ENCODE measurements around the gene CHPF2.

CHPF2 gene

GRCh38 chr7:151273651-151274390, 41.5 kb downstream of the CHPF2 start:
- Histone ChIP-seq H3K36me3 (ENCODE audit: control insufficient read depth, insufficient read depth, low read length) (no peaks in the 10 kb centered on the region), H3K4me1 (ENCODE audit: control insufficient read depth, insufficient read depth, low read length) (peaks cover 3% of the 10 kb centered on the region; the same call in 1 of the 2 replicates), H3K27ac (ENCODE audit: low read depth, low read length) (no peak overlapping the region), H3K9ac (ENCODE audit: low read length) (no peak overlapping the region), H3K27me3 (ENCODE audit: control insufficient read depth, insufficient read depth, low read length) (peaks cover 40% of the 10 kb centered on the region), H3K9me3 (ENCODE audit: control insufficient read depth, insufficient read depth, low read depth, low read length) (no peaks in the 10 kb centered on the region), H3K4me3 (ENCODE audit: low read depth, low read length) (no peak overlapping the region)

DNA sequence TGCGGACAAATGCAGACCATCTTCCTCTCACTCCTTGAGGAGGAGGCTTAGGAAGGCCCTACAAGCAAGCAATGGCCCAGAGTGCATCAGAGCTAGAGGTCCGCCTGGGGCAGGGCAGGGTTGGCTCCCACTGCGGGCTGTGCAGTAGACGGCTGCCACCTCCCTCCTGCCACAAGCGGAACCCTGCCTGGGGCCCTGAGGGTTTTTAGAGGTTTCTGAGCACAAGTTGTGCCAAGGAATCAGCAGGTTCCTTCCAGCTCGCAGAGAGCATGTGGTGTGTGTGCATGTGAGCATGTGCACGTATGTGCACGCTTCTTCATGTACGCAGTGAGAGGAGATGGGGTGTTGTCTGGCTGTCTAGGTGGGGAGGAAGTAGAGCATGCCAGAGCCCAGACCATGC, 42.1 kb downstream of the CHPF2 start:
- H3K4me3 ChIP-seq (ENCODE audit: low read depth, low read length) = no peak overlapping the region
- H3K27me3 ChIP-seq (ENCODE audit: control insufficient read depth, insufficient read depth, low read length) = peaks cover 42% of the 10 kb centered on the region
- H3K27ac ChIP-seq (ENCODE audit: low read depth, low read length) = no peak overlapping the region
- peaks cover 3% of the 10 kb centered on the region; the same call in 1 of the 2 replicates for H3K4me1 ChIP-seq (ENCODE audit: control insufficient read depth, insufficient read depth, low read length)
- H3K9ac ChIP-seq (ENCODE audit: low read length) = no peak overlapping the region
- H3K9me3 ChIP-seq (ENCODE audit: control insufficient read depth, insufficient read depth, low read depth, low read length) = no peaks in the 10 kb centered on the region
- no peaks in the 10 kb centered on the region for H3K36me3 ChIP-seq (ENCODE audit: control insufficient read depth, insufficient read depth, low read length)

DNA sequence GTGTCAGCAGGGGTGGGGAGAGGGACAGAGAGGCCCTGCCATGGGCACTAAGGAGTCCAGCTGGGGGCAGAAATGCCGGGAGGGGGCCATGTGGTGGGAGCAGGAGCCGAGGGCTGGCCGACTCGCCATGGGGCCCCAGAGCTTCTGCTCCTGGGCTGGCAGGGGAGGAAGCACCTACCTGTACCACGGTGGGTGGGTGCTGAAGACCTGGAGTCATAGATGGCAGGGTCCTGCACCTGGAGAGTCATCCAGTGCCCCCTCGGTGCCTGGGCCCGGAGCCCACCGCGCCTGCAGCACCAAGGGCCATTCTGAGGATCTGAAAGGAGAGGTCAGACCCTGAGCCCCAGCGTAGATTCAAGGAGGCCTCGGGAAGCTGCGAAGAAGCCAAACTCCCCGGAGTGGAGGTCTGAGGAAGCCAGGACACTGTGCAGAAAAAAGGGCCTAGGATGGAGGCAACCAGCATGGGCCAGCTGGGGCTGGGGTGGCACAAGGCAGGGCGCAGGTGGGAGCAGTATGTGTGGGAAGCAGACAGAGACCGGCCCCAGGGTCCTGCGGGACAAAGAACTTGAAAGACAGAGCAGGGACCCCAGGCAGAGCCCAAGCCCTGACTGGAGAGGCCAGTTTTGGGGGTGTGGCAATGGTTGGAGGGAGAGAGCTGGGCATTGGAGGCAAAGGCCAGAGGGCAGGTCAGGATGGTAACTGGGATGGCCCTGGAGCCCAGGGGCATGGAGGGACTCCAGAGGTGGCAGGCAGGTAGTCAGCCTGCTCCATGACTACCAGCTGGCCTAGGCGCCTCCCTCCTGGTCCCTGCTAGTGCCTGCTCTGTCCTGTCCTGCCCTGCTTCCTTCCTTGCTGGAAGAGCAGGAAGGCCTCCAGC, 42.9 kb downstream of the CHPF2 start:
- Histone ChIP-seq H3K36me3 (ENCODE audit: control insufficient read depth, insufficient read depth, low read length) (no peaks in the 10 kb centered on the region), H3K9me3 (ENCODE audit: control insufficient read depth, insufficient read depth, low read depth, low read length) (no peaks in the 10 kb centered on the region), H3K27ac (ENCODE audit: low read depth, low read length) (no peak overlapping the region), H3K27me3 (ENCODE audit: control insufficient read depth, insufficient read depth, low read length) (peaks cover 42% of the 10 kb centered on the region), H3K9ac (ENCODE audit: low read length) (no peak overlapping the region), H3K4me3 (ENCODE audit: low read depth, low read length) (no peak overlapping the region), H3K4me1 (ENCODE audit: control insufficient read depth, insufficient read depth, low read length) (peaks cover 3% of the 10 kb centered on the region; the same call in 1 of the 2 replicates)

DNA sequence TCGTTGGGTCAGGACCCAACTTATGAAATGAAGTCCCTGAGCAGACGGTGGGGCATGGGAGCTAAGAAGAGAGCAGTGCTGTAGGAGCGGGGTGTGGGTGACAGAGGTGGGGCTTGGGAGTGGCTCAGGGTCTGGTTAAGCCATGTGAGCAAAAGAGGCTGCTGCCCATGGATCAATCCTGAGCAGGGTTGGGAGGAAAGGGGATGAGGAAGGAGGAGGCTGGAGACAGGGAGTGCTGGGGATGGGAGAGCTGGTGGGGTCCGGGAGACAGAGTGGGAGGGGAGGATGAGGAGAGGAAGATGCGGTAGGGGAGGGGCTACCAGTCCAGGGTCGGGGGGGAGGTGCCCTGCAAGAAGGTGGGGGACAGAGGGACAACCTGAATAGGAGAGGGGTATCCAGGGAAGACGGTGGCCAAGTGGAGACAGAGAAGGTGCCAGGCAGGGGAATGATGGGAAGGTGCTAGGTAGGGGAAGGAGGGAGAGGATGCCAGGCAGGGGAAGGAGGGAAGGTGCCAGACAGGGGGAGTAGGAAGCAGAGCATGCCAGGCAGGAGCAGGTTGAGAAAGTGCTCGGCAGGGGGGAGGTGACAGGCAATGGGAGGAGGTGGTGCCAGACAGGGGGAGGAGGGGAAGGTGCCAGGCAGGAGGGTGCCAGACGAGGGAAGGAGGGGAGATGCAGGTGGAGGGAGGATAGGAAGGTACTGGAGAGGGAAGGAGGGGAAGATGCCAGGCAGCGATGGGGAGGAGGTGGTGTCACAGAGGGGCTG, 43.7 kb downstream of the CHPF2 start:
- Histone ChIP-seq H3K27ac (ENCODE audit: low read depth, low read length) (no peak overlapping the region), H3K4me1 (ENCODE audit: control insufficient read depth, insufficient read depth, low read length) (peaks cover 3% of the 10 kb centered on the region; the same call in 1 of the 2 replicates), H3K27me3 (ENCODE audit: control insufficient read depth, insufficient read depth, low read length) (peaks cover 42% of the 10 kb centered on the region), H3K9ac (ENCODE audit: low read length) (no peak overlapping the region), H3K4me3 (ENCODE audit: low read depth, low read length) (peak overlapping the region; percentile 43), H3K36me3 (ENCODE audit: control insufficient read depth, insufficient read depth, low read length) (no peaks in the 10 kb centered on the region), H3K9me3 (ENCODE audit: control insufficient read depth, insufficient read depth, low read depth, low read length) (no peaks in the 10 kb centered on the region)

- Histone ChIP-seq H3K4me3 (ENCODE audit: low read depth, low read length) (peak overlapping the region; percentile 43), H3K9me3 (ENCODE audit: control insufficient read depth, insufficient read depth, low read depth, low read length) (no peaks in the 10 kb centered on the region), H3K27me3 (ENCODE audit: control insufficient read depth, insufficient read depth, low read length) (peaks cover 42% of the 10 kb centered on the region), H3K36me3 (ENCODE audit: control insufficient read depth, insufficient read depth, low read length) (no peaks in the 10 kb centered on the region), H3K27ac (ENCODE audit: low read depth, low read length) (no peak overlapping the region), H3K4me1 (ENCODE audit: control insufficient read depth, insufficient read depth, low read length) (peaks cover 6% of the 10 kb centered on the region), H3K9ac (ENCODE audit: low read length) (no peak overlapping the region)
These were observed 44.6 kb downstream of the CHPF2 start for GRCh38 chr7:151276666-151277590.

DNA sequence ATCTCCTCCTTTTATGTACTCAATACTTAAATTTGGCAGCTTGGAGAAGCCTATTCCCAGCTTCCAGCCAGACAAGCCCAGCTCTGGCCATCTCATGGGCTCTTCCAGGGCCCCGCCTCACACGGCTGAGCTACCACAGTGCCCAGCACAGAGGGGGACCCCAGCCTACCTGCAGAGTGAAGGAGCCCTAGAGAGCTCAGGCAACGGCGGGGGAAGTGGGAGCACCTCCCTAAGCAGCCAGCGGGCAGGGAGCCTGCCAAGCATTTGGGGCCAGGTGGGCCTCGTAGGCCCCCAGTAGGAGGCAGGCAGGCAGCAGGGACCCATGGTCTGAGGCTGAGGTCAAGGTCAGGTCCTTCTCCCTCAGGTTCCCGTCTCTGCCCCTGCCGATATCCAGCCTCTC, 45.3 kb downstream of the CHPF2 start:
- no peaks in the 10 kb centered on the region for H3K36me3 ChIP-seq (ENCODE audit: control insufficient read depth, insufficient read depth, low read length)
- H3K9ac ChIP-seq (ENCODE audit: low read length) = no peak overlapping the region
- no peak overlapping the region for H3K27ac ChIP-seq (ENCODE audit: low read depth, low read length)
- peaks cover 42% of the 10 kb centered on the region for H3K27me3 ChIP-seq (ENCODE audit: control insufficient read depth, insufficient read depth, low read length)
- H3K4me1 ChIP-seq (ENCODE audit: control insufficient read depth, insufficient read depth, low read length) = peaks cover 9% of the 10 kb centered on the region
- no peaks in the 10 kb centered on the region for H3K9me3 ChIP-seq (ENCODE audit: control insufficient read depth, insufficient read depth, low read depth, low read length)
- H3K4me3 ChIP-seq (ENCODE audit: low read depth, low read length) = no peak overlapping the region

DNA sequence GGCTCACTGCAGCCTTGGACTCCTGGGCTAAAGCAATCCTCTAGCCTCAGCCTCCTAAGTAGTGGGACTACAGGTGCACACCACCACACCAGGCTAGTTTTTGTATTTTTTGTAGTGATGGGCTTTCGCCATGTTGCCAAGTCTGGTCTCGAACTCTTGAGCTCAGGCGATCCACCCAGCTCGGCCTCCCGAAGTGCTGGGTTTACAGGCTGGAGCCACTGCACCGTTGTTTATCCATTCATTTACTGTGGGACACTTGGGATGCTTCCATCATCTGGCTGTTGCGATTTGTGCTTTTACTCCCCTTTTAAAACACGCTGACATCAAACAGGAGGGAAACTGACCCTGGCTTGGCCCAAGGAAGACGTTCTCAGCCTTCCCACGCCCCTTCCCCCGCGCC, 46.7 kb downstream of the CHPF2 start:
- peaks cover 42% of the 10 kb centered on the region for H3K27me3 ChIP-seq (ENCODE audit: control insufficient read depth, insufficient read depth, low read length)
- H3K4me3 ChIP-seq (ENCODE audit: low read depth, low read length) = no peak overlapping the region

DNA sequence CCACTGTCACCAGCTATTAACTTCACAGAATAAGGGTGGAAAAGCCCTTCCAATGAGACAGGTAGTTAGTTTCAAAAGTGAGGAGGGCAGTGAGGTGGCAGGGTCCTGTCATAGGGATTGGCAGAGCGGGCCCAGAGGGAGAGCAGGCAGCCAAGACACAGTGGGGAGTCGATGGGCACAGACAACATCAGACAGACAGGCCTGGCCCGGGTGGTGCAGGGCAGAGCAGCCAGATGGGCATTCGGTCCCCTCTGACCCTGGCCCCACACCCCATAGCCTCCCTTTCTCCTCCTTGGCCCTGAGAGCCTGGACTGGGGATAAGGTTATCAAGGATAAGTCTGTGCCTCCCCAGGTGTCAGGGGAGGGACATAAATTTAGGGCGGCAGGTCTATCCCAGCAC, 47.6 kb downstream of the CHPF2 start:
- H3K9me3 ChIP-seq (ENCODE audit: control insufficient read depth, insufficient read depth, low read depth, low read length) = no peaks in the 10 kb centered on the region
- no peaks in the 10 kb centered on the region for H3K36me3 ChIP-seq (ENCODE audit: control insufficient read depth, insufficient read depth, low read length)
- H3K27ac ChIP-seq (ENCODE audit: low read depth, low read length) = no peak overlapping the region
- H3K9ac ChIP-seq (ENCODE audit: low read length) = no peak overlapping the region
- peaks cover 33% of the 10 kb centered on the region for H3K27me3 ChIP-seq (ENCODE audit: control insufficient read depth, insufficient read depth, low read length)
- H3K4me1 ChIP-seq (ENCODE audit: control insufficient read depth, insufficient read depth, low read length) = peaks cover 9% of the 10 kb centered on the region
- H3K4me3 ChIP-seq (ENCODE audit: low read depth, low read length) = no peak overlapping the region

More for the DNA sequence above, 46.7 kb downstream of the CHPF2 start:
- H3K27ac ChIP-seq (ENCODE audit: low read depth, low read length) = no peak overlapping the region
- H3K4me1 ChIP-seq (ENCODE audit: control insufficient read depth, insufficient read depth, low read length) = peaks cover 9% of the 10 kb centered on the region
- no peak overlapping the region for H3K9ac ChIP-seq (ENCODE audit: low read length)
- H3K36me3 ChIP-seq (ENCODE audit: control insufficient read depth, insufficient read depth, low read length) = no peaks in the 10 kb centered on the region
- H3K9me3 ChIP-seq (ENCODE audit: control insufficient read depth, insufficient read depth, low read depth, low read length) = no peaks in the 10 kb centered on the region

DNA sequence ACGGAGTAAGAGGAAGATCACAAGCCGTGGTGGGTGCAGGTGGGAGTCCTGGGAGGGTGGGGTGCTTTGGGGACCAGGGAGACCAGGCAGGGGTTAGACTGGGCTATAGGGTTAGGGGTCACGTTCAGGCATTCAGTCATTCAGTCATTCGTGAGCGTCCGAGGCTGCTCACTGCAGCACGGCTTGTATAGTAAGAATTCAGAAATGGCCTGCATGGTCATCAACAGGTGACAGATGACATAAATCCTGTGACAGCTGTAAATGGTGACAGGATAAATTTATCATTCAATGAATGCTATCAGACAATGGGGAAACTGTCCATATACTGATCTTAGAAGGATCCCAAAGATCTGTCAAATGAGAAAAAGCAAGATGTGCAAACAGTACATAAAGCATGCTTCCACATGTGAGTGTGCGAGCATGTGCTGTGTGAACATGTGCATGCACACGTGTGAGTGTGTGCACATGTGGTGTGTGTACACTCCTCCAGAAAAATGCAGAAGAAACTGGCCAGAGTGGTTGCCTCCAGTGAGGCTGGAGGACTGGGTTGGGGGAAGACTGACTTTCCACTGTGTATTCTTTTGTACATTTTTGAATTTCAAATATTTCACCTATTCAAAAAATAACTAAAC, 48.2 kb downstream of the CHPF2 start:
- Histone ChIP-seq H3K9ac (ENCODE audit: low read length) (no peak overlapping the region), H3K27me3 (ENCODE audit: control insufficient read depth, insufficient read depth, low read length) (peaks cover 29% of the 10 kb centered on the region), H3K36me3 (ENCODE audit: control insufficient read depth, insufficient read depth, low read length) (no peaks in the 10 kb centered on the region)

DNA sequence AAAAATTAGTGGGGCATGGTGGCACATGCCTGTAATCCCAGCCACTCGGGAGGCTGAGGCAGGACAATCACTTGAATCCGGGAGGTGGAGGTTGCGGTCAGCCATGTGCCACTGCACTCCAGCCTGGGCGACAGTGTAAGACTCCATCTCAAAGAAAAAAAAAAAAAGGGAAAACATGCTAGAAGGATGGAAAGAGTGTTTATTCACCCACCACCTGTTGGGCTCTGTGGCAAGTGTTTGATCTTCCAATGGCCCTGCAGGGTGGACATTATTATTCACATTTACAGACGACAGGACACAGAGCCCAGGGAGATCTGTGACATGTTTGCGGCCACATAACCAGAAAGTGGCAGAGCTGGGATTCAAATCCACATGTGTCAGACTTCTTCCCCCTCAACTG, 49.4 kb downstream of the CHPF2 start:
- no peaks in the 10 kb centered on the region for H3K36me3 ChIP-seq (ENCODE audit: control insufficient read depth, insufficient read depth, low read length)
- H3K4me1 ChIP-seq (ENCODE audit: control insufficient read depth, insufficient read depth, low read length) = peaks cover 9% of the 10 kb centered on the region
- no peaks in the 10 kb centered on the region for H3K9me3 ChIP-seq (ENCODE audit: control insufficient read depth, insufficient read depth, low read depth, low read length)
- H3K4me3 ChIP-seq (ENCODE audit: low read depth, low read length) = no peak overlapping the region
- no peak overlapping the region for H3K27ac ChIP-seq (ENCODE audit: low read depth, low read length)
- H3K27me3 ChIP-seq (ENCODE audit: control insufficient read depth, insufficient read depth, low read length) = peaks cover 18% of the 10 kb centered on the region
- H3K9ac ChIP-seq (ENCODE audit: low read length) = no peak overlapping the region

More for the DNA sequence above, 48.2 kb downstream of the CHPF2 start:
- Histone ChIP-seq H3K4me1 (ENCODE audit: control insufficient read depth, insufficient read depth, low read length) (peaks cover 9% of the 10 kb centered on the region), H3K27ac (ENCODE audit: low read depth, low read length) (no peak overlapping the region), H3K4me3 (ENCODE audit: low read depth, low read length) (no peak overlapping the region), H3K9me3 (ENCODE audit: control insufficient read depth, insufficient read depth, low read depth, low read length) (no peaks in the 10 kb centered on the region)

Data from HUES6 (cell line).